Renal cortical epithelial cell (primary cell): ENCODE results near the gene ESRRB. TPM values are rescaled to one million over a fixed set of nuclear protein-coding genes. Genes with fewer than 3 reads are reported as not detected.
A peak's percentile ranks its signal among the peaks of the same experiment; 100 is the strongest.

ENCODE experiments used
- DNase-seq: peaks from one replicate; pipeline ENCODE4 v3.0.0-alpha.2; 2011; ENCODE audit warnings: low read depth
- total RNA-seq: library from RNA; depleted of rRNA; stranded (reverse); fragments of >200 nt; gene quantifications from 2 replicates; pipeline ENCODE4 v1.2.3, GENCODE V29; 2014

Gene ESRRB
- total RNA-seq, 1 donor from 2014 or later: not detected

DNA sequence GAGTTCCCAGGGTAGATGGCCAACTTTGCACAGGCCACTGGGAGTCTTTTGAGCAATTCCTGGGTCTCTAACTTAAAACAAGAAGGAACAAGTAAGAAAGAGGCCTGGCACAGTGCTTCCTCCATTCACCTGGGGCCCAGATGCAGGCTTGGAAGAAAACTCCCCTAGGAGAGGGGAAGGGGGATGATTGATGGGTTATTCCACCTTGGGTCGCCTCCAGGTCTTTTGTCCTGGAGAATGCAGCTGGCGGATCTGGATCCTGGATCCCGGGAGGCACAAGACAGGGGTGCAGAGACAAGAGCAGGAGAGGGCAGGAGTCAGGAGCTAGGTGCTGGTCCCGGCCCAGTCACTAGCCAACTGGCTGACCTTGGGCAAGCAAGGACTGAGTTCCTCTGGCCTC lies 74.5 kb downstream of the ESRRB start:
- no peak for DNase-seq

DNA sequence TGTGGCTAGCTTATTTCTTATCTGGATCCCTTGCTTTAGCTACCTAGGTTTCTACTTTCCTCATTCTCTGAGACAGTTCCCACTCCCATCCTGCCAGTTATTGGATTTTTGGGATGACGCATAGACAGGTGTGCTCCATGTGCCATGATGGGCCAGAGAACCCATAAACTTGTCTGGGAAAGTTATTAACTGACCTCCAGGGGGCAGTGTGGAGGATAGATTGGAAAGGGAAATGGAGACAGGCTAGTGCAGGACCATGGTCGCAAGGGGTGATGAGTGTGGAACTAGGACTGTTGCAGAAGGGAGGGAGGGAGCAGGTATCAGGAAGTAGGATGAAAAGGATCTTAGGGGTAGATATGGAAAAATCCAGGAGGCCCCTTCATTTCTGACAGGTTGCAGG lies 80.3 kb downstream of the ESRRB start:
- DNase-seq: no peak

- no peak for DNase-seq
Observed at GRCh38 chr14:76456891-76457586, 81.1 kb downstream of the ESRRB start.

- no peak for DNase-seq
Observed at GRCh38 chr14:76457841-76458240, 81.9 kb downstream of the ESRRB start.

DNA sequence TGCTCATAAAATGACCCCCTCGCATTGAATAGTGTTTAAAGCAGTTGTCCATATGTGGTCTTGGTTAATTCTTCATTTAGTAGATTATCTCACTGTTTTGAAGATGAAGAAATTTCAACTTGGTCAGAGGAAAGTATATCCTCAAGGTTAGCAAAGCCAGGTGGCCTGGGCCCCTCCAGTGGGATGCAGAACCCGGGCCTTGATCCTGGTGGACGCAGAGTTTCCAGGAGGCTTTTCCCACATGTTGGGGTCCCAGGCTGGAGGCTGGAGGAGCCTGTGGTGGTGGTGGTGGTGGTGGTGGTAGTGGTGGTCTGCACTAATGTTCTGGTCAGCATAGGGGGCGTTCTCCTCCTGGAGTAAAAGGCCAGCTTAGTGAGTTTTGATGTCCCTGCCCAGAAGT lies 85.9 kb downstream of the ESRRB start:
- DNase-seq: no peak

DNA sequence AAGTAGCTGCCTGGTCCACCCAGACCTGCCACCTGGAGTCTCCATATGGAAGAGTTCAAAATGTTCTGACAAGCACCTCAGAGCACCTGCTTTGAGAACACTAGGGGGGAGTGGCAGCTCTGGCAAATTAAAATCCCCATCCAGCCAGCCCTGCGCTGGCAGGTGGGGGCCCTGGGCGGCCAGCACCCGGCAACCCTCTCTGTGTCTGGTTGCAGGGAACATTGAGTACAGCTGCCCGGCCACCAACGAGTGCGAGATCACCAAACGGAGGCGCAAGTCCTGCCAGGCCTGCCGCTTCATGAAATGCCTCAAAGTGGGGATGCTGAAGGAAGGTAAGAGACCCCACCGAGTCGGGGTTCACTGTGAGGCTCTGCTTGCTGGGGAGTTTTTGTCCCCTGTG lies 86.4 kb downstream of the ESRRB start:
- DNase-seq: no peak

DNA sequence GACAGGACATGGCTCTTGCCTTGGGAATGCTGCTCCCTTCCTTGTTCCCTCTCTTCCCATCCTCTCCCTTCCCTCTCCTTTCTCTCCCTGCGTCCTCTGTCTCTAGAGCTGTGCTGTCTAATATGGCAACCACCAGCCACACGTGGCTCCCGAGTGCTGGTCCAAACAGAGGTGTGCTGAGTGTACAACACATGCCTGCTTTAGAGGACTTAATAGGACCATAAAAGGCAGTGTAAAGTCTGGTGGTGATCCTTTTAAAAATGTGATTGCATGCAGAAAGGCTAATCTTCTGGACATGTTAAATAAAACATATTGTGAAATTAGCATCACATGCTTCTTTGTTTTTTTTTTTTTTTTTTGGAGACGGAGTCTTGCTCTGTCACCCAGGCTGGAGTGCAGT lies 87.2 kb downstream of the ESRRB start:
- DNase-seq: no peak

GRCh38 chr14:76464856-76465255 lies 88.9 kb downstream of the ESRRB start:
- no peak for DNase-seq

DNA sequence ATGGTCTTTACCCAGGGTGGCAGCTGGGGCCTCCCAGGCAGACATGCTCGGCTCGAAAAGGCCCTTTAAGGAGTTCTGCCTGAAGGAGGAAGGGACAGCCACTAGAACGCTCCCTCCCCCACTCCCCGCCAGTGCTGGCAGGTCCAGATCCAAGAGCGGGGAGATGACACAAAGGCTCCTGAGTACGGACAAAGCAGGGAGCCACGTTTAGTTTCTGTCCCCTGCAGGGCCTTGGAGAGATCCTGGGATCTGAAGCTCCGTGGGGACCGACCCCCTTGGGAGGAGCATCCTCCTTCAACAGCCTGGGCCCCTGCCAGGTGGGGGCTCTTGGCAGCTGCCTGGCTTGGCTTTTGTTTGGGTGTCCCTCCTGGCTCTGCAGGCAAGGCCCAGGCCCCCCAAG lies 89.7 kb downstream of the ESRRB start:
- no peak for DNase-seq

DNA sequence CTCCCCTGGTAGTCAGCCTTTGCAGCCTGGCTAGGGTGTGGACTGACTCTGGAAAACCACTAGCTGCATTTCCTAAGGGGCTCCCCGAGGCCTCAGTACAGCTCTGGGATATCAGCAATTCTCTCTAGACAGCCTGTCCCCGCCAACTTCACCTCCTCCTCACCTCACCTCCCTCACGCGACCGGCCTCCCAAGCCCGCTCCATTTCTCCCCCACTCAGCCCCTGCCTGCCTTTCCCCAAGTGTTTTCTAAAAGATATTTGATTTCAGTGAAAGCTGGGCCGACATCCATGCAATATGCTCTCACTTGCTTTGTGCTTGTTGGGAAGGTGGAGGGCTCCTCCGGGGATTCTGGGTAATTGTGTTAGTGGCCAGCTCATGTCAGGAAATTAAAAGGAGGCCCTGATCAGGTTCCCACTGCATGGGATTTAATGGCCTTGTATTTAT lies 91.8 kb downstream of the ESRRB start:
- no peak for DNase-seq

GRCh38 chr14:76472199-76472723 lies 96.3 kb downstream of the ESRRB start:
- no peak for DNase-seq

DNA sequence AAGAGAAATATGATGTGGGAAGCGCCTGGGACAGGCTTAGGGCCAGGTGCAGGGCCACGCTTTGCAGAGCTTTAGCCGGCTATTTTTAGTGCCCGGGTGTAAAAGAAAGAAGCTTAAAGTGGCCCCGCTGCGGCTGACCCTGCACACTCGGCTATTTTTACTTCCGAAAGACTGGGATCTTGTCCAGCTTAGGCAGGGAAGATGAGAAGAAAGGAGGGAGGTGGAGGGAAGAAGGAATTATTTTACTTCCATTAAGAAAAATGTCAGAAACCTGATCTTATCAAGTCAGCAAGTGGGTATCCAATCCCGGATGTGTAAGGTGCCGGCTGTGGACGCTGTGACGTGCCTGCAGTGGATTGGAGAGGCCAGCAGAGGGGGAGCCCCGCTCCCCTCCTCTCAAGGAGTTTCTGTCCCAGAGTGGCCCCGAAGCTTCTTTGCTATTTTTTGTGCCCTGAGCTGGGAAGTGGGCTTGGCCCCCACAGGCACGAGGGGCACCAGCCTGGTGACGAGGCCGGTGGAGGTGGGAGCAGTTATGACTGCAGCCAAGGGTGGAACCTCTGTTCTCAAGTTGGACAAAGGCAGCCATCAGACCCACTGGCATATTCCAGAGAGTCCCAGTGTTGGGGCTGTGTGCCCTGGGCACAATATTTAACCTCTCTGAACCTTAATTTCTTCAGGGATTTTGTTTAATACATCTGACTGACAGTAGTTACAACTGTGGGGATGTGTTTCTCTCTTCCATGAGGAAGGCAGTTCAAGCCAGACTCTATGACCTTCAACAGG lies 97.7 kb downstream of the ESRRB start:
- DNase-seq: peak; percentile 8

GRCh38 chr14:76480426-76480825 lies 104.5 kb downstream of the ESRRB start:
- no peak for DNase-seq

DNA sequence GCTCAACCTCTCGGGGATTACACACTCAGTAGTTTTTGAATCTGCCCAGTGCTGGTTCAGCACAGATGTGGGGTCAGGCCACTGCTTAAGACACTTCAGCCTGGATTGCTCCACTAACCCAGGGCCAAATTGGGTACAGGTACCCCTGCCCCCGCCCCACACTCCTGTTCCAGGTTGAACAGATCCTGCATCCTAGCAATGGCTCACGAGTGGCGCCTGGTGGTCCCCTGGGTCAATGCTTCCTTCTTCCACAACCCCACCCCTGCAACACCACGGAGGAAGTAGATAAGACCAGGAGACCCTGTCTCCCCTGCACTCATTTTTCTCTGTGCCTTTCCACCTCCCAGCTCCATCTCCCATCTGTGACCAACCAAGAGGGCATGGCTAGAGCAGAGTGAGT lies 108.4 kb downstream of the ESRRB start:
- DNase-seq: no peak

- DNase-seq: no peak
Observed at GRCh38 chr14:76486251-76486743, 110.4 kb downstream of the ESRRB start.

DNA sequence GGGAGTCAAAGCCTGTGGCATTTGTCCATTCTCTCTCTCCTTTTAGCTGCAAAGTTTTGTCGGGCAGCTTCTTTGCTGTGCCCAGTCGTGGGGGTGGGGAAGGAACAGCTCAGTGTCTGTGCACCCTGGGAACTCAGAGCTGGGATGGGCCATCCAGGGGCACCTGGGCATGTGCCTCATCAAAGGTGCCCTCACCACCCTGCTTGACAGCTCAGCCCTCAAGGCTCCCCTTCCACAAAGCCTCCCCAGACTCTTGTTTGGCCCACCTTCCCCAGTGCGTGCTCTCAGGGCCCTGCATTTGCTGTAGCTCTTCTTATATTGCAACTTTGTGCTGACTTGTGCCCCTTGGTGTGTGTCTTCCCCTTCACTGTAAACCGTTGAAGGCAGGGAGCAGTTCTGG lies 112.6 kb downstream of the ESRRB start:
- DNase-seq: no peak

- DNase-seq: no peak
Observed at GRCh38 chr14:76489667-76490066, 113.7 kb downstream of the ESRRB start.

DNA sequence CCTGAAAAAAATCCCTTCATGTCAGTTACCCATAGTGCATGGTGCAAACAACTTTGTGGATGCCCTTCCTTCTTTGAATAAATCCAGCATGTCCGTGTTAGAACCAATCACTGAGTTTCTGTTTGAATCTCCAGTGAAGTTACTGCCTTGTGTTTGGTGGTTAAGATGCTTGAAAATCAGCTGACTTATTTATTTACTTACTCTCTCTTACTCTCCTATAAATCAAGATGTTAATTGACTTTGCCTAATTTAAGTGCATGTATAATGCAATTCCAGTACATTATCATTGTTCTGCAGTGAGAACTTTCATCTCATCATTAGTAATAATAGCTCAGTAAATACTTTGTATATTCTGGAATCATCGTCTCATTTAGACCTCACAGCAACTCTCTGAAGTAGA lies 114.2 kb downstream of the ESRRB start:
- DNase-seq: no peak

GRCh38 chr14:76490735-76491134 lies 114.8 kb downstream of the ESRRB start:
- no peak for DNase-seq

DNA sequence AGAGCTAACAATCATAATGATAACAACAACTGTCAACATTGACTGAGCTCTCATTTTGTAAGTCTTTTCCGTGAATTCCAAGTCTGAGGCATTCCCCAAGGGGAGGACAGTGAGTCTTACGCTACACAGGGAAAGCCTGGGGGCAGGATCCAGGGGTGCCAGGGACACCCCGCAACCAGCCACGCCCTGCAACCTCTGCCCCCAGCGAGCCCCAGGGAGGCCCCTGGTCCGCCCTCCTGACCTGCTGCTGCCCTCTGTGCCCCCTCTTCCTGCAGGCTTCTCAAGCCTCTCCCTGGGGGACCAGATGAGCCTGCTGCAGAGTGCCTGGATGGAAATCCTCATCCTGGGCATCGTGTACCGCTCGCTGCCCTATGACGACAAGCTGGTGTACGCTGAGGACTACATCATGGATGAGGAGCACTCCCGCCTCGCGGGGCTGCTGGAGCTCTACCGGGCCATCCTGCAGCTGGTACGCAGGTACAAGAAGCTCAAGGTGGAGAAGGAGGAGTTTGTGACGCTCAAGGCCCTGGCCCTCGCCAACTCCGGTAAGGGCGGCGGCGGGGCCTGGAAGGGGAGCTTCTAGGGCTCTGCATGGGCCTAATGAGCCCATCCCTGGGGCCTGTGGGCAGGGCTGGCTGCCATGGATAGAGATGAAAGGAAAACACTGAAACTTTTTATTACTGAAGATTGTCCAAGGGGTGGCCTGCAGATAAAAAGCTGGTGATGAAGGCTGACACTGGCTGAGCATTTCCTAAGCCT lies 115.4 kb downstream of the ESRRB start:
- DNase-seq: no peak

- no peak for DNase-seq
Observed at GRCh38 chr14:76495983-76496382, 120.0 kb downstream of the ESRRB start.

- DNase-seq: no peak
Observed at GRCh38 chr14:76496595-76496994, 120.7 kb downstream of the ESRRB start.
